ENCODE data around the gene PNLDC1. TPM values are rescaled to one million over a fixed set of nuclear protein-coding genes. Genes with fewer than 3 reads are reported as not detected.
"Not testable (repeated sequence)": the region's sequence is repeated elsewhere in the genome, so short reads cannot be mapped to it uniquely, and the experiment has no call there.

The PNLDC1 gene
- total RNA-seq, 1 donor from 2014 or later: not detected

DNA sequence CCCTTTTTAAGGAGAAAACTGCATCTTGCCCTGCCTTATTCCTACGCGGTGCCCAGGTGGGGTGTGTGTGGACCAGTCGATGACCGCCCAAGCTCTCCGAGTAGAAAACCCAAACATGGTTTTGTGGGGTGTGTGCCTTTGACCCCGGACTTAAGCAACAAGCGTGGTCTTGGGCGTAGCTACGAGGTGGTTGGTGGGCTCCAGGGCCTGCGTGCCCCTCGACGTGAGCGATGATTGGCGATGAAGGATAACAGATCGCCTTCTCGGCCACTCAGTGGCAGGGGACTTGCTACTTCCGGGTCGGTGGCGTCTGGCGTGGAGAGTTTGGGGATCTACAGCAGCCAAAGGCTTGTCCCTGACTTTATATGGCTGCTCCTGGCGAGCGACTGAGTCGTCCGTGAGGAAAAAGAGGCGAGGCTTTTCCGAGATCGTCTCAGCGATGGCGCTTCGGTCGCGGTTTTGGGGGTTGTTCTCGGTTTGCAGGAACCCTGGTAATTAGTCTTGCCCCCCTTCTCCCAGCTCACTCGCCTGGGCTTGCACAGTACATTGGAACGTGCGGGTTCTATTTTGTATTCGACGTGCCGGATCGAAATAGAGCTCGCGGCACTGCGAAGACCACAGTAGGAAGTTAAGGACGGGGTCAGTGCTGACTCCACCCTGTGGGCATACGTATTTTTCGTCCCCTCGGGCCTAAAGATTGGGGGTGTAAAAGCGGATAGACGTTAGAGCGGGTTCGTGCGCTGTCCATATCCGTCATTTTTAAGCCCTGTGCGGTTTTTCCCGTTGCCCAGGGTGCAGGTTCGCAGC, 9.7 kb upstream of the PNLDC1 start, which contains the start of gene MRPL18:
Gene MRPL18, plus strand, starts transcription at position 319 of the 807 bp plus-strand sequence. Its CDS starts 121 bp downstream, at position 440.
- H3K27ac Mint-ChIP-seq (ENCODE audit: unreplicated experiment): peak within 1 kb of the TSS; percentile 99
- peaks cover 31% of the 10 kb centered on the region for H3K36me3 Mint-ChIP-seq (ENCODE audit: unreplicated experiment)
- H3K9me3 Mint-ChIP-seq (ENCODE audit: unreplicated experiment): no peaks in the 10 kb centered on the region
- TF ChIP-seq, protein P1, sequence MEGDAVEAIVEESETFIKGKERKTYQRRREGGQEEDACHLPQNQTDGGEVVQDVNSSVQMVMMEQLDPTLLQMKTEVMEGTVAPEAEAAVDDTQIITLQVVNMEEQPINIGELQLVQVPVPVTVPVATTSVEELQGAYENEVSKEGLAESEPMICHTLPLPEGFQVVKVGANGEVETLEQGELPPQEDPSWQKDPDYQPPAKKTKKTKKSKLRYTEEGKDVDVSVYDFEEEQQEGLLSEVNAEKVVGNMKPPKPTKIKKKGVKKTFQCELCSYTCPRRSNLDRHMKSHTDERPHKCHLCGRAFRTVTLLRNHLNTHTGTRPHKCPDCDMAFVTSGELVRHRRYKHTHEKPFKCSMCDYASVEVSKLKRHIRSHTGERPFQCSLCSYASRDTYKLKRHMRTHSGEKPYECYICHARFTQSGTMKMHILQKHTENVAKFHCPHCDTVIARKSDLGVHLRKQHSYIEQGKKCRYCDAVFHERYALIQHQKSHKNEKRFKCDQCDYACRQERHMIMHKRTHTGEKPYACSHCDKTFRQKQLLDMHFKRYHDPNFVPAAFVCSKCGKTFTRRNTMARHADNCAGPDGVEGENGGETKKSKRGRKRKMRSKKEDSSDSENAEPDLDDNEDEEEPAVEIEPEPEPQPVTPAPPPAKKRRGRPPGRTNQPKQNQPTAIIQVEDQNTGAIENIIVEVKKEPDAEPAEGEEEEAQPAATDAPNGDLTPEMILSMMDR (IDR thresholded peaks at IDR 0.05): no peak
- no peaks in the 10 kb centered on the region for H3K27me3 Mint-ChIP-seq (ENCODE audit: unreplicated experiment)
- DNase-seq (ENCODE audit: extremely low spot score, unreplicated experiment): peak; percentile 95
- peaks cover 35% of the 10 kb centered on the region for H3K4me1 Mint-ChIP-seq (ENCODE audit: unreplicated experiment)
- peak within 1 kb of the TSS; percentile 93 for H3K4me3 Mint-ChIP-seq (ENCODE audit: unreplicated experiment)

DNA sequence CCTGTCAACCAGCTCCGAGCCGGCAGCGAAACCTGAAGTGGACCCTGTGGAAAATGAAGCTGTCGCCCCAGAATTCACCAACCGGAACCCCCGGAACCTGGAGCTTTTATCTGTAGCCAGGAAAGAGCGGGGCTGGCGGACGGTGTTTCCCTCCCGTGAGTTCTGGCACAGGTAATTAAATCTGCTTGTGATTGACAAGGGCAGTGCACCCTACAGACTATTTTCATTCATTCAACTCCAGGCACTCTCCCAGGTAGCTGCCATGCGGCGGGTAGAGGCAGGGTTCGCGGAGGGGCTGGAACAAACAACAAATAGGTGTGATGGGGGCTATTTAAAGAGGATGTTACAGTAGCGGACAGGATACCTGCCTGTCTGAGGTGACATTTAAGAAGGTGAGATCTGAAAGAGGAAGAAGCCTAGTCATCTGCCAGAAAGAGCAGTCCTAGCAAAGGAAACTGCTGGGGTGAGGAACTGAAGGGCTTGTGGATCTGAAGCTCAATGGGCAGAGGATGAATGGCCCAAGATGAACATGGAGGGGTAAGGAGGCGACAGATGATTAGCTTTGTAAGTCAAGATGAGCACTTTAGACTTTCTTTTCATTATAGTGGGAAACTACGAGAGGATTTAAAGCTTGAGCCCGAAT, 9.0 kb upstream of the PNLDC1 start:
- Mint-ChIP-seq H3K36me3 (ENCODE audit: unreplicated experiment) (peaks cover 24% of the 10 kb centered on the region), H3K4me1 (ENCODE audit: unreplicated experiment) (peaks cover 35% of the 10 kb centered on the region), H3K27me3 (ENCODE audit: unreplicated experiment) (no peaks in the 10 kb centered on the region), H3K27ac (ENCODE audit: unreplicated experiment) (peak overlapping the region; percentile 99), H3K4me3 (ENCODE audit: unreplicated experiment) (peak overlapping the region; percentile 93), H3K9me3 (ENCODE audit: unreplicated experiment) (no peaks in the 10 kb centered on the region)
- no peak for DNase-seq (ENCODE audit: extremely low spot score, unreplicated experiment)
- TF ChIP-seq, protein P1 (IDR thresholded peaks at IDR 0.05): no peak

DNA sequence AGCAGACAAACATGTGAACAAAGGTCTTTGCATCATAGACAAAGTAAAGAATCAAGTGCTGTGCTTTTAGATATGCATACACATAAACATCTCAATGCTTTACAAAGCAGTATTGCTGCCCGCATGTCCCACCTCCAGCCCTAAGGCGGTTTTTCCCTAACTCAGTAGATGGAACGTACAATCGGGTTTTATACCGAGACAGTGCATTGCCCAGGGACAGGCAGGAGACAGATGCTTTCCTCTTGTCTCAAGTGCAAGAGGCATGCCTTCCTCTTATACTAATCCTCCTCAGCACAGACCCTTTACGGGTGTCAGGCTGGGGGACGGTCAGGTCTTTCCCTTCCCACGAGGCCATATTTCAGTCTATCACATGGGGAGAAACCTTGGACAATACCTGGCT, 5.1 kb upstream of the PNLDC1 start:
- not testable (repeated sequence) for H3K4me3 Mint-ChIP-seq (ENCODE audit: unreplicated experiment); H3K27me3 Mint-ChIP-seq (ENCODE audit: unreplicated experiment); DNase-seq (ENCODE audit: extremely low spot score, unreplicated experiment); H3K9me3 Mint-ChIP-seq (ENCODE audit: unreplicated experiment); H3K27ac Mint-ChIP-seq (ENCODE audit: unreplicated experiment)
- peaks cover 18% of the 10 kb centered on the region for H3K4me1 Mint-ChIP-seq (ENCODE audit: unreplicated experiment)
- peaks cover 36% of the 10 kb centered on the region for H3K36me3 Mint-ChIP-seq (ENCODE audit: unreplicated experiment)

DNA sequence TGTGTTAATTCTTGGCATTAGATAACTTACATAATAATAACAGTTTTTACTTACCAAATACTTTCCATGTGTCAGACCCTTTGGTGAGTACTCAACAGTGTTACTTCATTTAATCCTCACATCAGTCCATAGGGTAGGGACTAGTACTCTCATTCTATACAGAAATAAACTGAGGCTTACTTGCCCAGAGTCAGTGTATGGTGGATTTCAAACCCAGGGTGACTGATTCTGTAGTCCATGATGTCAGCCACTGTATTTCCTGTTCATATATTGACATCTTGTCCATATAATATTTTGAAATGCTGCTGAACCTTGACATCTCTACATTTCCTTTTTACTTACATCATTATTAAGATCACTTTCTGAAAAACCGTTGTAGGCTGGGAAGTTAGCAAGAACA, 2.5 kb upstream of the PNLDC1 start:
- Mint-ChIP-seq H3K9me3 (ENCODE audit: unreplicated experiment) (no peaks in the 10 kb centered on the region), H3K27ac (ENCODE audit: unreplicated experiment) (no peak overlapping the region), H3K27me3 (ENCODE audit: unreplicated experiment) (no peaks in the 10 kb centered on the region), H3K36me3 (ENCODE audit: unreplicated experiment) (peaks cover 31% of the 10 kb centered on the region), H3K4me3 (ENCODE audit: unreplicated experiment) (no peak overlapping the region), H3K4me1 (ENCODE audit: unreplicated experiment) (peaks cover 2% of the 10 kb centered on the region)
- TF ChIP-seq, protein P1 (IDR thresholded peaks at IDR 0.05): no peak
- DNase-seq (ENCODE audit: extremely low spot score, unreplicated experiment): no peak

DNA sequence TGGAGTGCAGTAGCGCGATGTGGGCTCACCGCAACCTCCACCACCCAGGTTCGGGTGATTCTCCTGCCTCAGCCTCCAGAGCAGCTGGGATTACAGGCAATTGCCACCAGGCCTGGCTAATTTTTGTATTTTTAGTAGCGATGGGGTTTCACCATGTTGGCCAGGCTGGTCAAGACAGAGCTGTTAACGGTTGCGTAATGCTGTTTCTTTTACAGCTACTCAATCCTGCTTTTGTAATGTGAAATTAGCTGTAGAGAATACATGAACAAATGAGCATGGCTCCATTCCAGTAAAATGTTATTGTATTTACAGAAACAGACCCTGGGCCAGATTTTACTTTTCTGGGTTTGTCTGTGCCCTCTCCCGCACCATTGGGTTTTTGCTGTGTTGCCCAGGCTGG, 1.9 kb downstream of the PNLDC1 start:
- no peak overlapping the region for H3K4me3 Mint-ChIP-seq (ENCODE audit: unreplicated experiment)
- peaks cover 19% of the 10 kb centered on the region for H3K36me3 Mint-ChIP-seq (ENCODE audit: unreplicated experiment)
- no peaks in the 10 kb centered on the region for H3K4me1 Mint-ChIP-seq (ENCODE audit: unreplicated experiment)
- H3K27me3 Mint-ChIP-seq (ENCODE audit: unreplicated experiment): no peaks in the 10 kb centered on the region
- DNase-seq (ENCODE audit: extremely low spot score, unreplicated experiment): no peak
- no peaks in the 10 kb centered on the region for H3K9me3 Mint-ChIP-seq (ENCODE audit: unreplicated experiment)
- TF ChIP-seq, protein P1 (IDR thresholded peaks at IDR 0.05): no peak
- no peak overlapping the region for H3K27ac Mint-ChIP-seq (ENCODE audit: unreplicated experiment)

All from osteocyte (in vitro differentiated cells).